Endothelial cell of umbilical vein (primary cell): Measurements from ENCODE around the gene LRRK1. TPM values are rescaled to one million over a fixed set of nuclear protein-coding genes. Genes with fewer than 3 reads are reported as not detected.

ENCODE experiments used
- BruUV-seq: library from RNA; stranded (reverse); fragments of 400-500 nt; replicated peaks from 2 replicates; lab custom pipeline; 2021; lab: Mats Ljungman, UMichigan
- CTCF ChIA-PET: fragments of 300-600, 350-600 bp; sonication (Branson Sonifier 250); formaldehyde crosslinking; loops from one replicate; lab custom pipeline; 2021; ENCODE audit warnings: antibody characterized with exemption, inconsistent platforms; lab: Charles Lee
- POLR2A ChIA-PET: fragments of 300-600, 350-600 bp; sonication (Branson Sonifier 250); formaldehyde crosslinking; loops from one replicate; lab custom pipeline; 2021; ENCODE audit warnings: antibody characterized with exemption, inconsistent platforms; lab: Charles Lee
- DNase-seq: peaks from one replicate; pipeline ENCODE4 v3.0.0-alpha.2; 2011; ENCODE audit warnings: low read depth, low spot score
- FAIRE-seq: peaks from 2 replicates; lab custom pipeline; 2011; peaks lifted over from hg19 to GRCh38; lab: Jason Lieb, UNC
- H2AFZ ChIP-seq: 2 replicates; pipeline ENCODE4 v1.6.0; 2012; ENCODE audit warnings: low read depth, low read length, control low read depth, inconsistent platforms
- H3K27ac ChIP-seq: 2 replicates; pipeline ENCODE4 v1.5.1; 2011; ENCODE audit warnings: low read depth, mild to moderate bottlenecking, control low read depth, low read length, moderate library complexity; ENCODE audit not compliant: insufficient read depth
- H3K27me3 ChIP-seq, 2 experiments: 2 replicates each; pipeline versions ENCODE4 v1.6.0 to v1.6.1; 2011; ENCODE audit warnings: low read length in 2 of 2, mixed read lengths in 1 of 2; ENCODE audit not compliant: control insufficient read depth in 2 of 2, insufficient read depth in 2 of 2
- H3K36me3 ChIP-seq, 2 experiments: 2 replicates in 1 of 2; 3 replicates in 1 of 2; pipeline ENCODE4 v1.5.1; 2011; ENCODE audit warnings: low read length in 2 of 2, mild to moderate bottlenecking in 1 of 2, moderate library complexity in 1 of 2; ENCODE audit not compliant: control insufficient read depth in 2 of 2, insufficient read depth in 2 of 2; ENCODE audit errors: extremely low read depth in 1 of 2
- H3K4me1 ChIP-seq: 3 replicates; pipeline ENCODE4 v1.5.1; 2011; ENCODE audit warnings: mild to moderate bottlenecking, low read length; ENCODE audit not compliant: control insufficient read depth, insufficient read depth; ENCODE audit errors: extremely low read depth
- H3K4me2 ChIP-seq: 2 replicates; pipeline ENCODE4 v1.6.1; 2011; ENCODE audit warnings: low read length, control low read depth, mixed read lengths; ENCODE audit not compliant: insufficient read depth
- H3K4me3 ChIP-seq, 3 experiments: fragments of 200-600 bp in 1 of 3; sonication (generic), shearing (Covaris generic) in 1 of 3; replicated peaks in 1 of 3; 2 replicates each; pipeline ENCODE4 v1.5.1; 2011 to 2016; ENCODE audit warnings: control low read depth in 3 of 3, low read length in 3 of 3, mild to moderate bottlenecking in 2 of 3, inconsistent platforms in 1 of 3, low read depth in 1 of 3, moderate library complexity in 1 of 3; ENCODE audit not compliant: insufficient read depth in 1 of 3
- H3K79me2 ChIP-seq: 2 replicates; pipeline ENCODE4 v1.6.0; 2012; ENCODE audit warnings: low read length, inconsistent platforms; ENCODE audit not compliant: control insufficient read depth, insufficient read depth
- H3K9ac ChIP-seq: replicated peaks from 2 replicates; pipeline ENCODE3; 2011; ENCODE audit warnings: low read length, control low read depth; ENCODE audit not compliant: insufficient read depth; ENCODE audit errors: extremely low read depth
- H3K9me1 ChIP-seq: replicated peaks from 3 replicates; pipeline ENCODE4 v1.6.0; 2011; ENCODE audit warnings: mild to moderate bottlenecking, low read length; ENCODE audit not compliant: control insufficient read depth, insufficient read depth; ENCODE audit errors: extremely low read depth
- H3K9me3 ChIP-seq: replicated peaks from 2 replicates; pipeline ENCODE4 v1.5.1; 2012; ENCODE audit warnings: low read length, inconsistent platforms; ENCODE audit not compliant: control insufficient read depth, insufficient read depth
- H4K20me1 ChIP-seq: replicated peaks from 2 replicates; pipeline ENCODE3; 2011; ENCODE audit warnings: mild to moderate bottlenecking, low read length; ENCODE audit not compliant: control insufficient read depth, insufficient read depth; ENCODE audit errors: extremely low read depth
- EZH2 ChIP-seq: IDR thresholded peaks from 2 replicates; pipeline ENCODE4 v1.6.1; 2012; ENCODE audit warnings: borderline replicate concordance, low read depth, mild to moderate bottlenecking, moderate library complexity, low read length, inconsistent platforms; ENCODE audit not compliant: severe bottlenecking
- FOS ChIP-seq: IDR thresholded peaks from 2 replicates; pipeline ENCODE4 v1.6.1; 2011; ENCODE audit warnings: mild to moderate bottlenecking, low read length, moderate library complexity, borderline replicate concordance; ENCODE audit not compliant: insufficient read depth
- GATA2 ChIP-seq: IDR thresholded peaks from 2 replicates; pipeline ENCODE4 v1.7.0; 2011; ENCODE audit warnings: low read depth, mild to moderate bottlenecking, moderate library complexity, mixed read lengths, low read length; ENCODE audit not compliant: insufficient read length, insufficient read depth
- JUN ChIP-seq: IDR thresholded peaks from 2 replicates; pipeline ENCODE4 v1.6.1; 2011; ENCODE audit warnings: borderline replicate concordance, low read depth; ENCODE audit not compliant: insufficient read length, insufficient read depth
- MYC ChIP-seq: IDR thresholded peaks from one replicate; pipeline ENCODE4 v1.6.1; 2011; ENCODE audit warnings: mild to moderate bottlenecking, low read depth, low read length
- POLR2A ChIP-seq: IDR thresholded peaks from 2 replicates; pipeline ENCODE4 v1.6.1; 2012; ENCODE audit warnings: low read depth, mild to moderate bottlenecking, control low read depth, low read length
- POLR2AphosphoS5 ChIP-seq: IDR thresholded peaks from 2 replicates; pipeline ENCODE4 v1.6.1; 2012; ENCODE audit warnings: low read depth, mild to moderate bottlenecking, control low read depth, low read length, moderate library complexity; ENCODE audit not compliant: insufficient read depth
- dilution Hi-C: fragments of 300-500 bp; cut with MboI; formaldehyde crosslinking; loops from one replicate; pipeline ENCODE4 v1.15.0; 2019; ENCODE audit warnings: low sequenced_read_pairs; ENCODE audit not compliant: extremely low pct_ligation_motif_present
- intact Hi-C: fragments of 100-400 bp; cut with micrococcal nuclease; formaldehyde crosslinking; loops from one replicate; pipeline ENCODE4 v1.10.0; 2022
- polyA plus RNA-seq, 4 experiments: library from polyadenylated mRNA; depleted of rRNA in 3 of 4; stranded (reverse) in 3 of 4; unstranded in 1 of 4; fragments of >200 nt; gene quantifications; 2 replicates each; pipeline versions ENCODE4 v1.2.1 to v1.2.3, GENCODE V29; 2011 to 2012; ENCODE audit warnings: missing spikeins in 1 of 4
- total RNA-seq: library from RNA; stranded (reverse); gene quantifications from 2 replicates; pipeline ENCODE4 v1.2.3, GENCODE V29; 2021
- TF ChIP-seq, protein P1 (sequence below): IDR thresholded peaks from 2 replicates; pipeline ENCODE4 v1.6.1; 2011; ENCODE audit not compliant: insufficient read depth, insufficient read length
- TF ChIP-seq, protein P2 (sequence below), 2 donors: IDR thresholded peaks; 1 replicate in 1 of 2; 2 replicates in 1 of 2; pipeline ENCODE4 v1.5.1; 2011; ENCODE audit warnings: low read length in 2 of 2, mild to moderate bottlenecking in 2 of 2, moderate library complexity in 2 of 2, control low read depth in 1 of 2, inconsistent platforms in 1 of 2, low read depth in 1 of 2; ENCODE audit not compliant: insufficient read depth in 1 of 2; ENCODE audit errors: extremely low read depth in 1 of 2

LRRK1 gene
- total and polyA plus RNA-seq, 2 donors (not counting 3 experiments of a cell fraction or from before 2014, with no cell fraction given) = 11.0 to 22.1 TPM

DNA sequence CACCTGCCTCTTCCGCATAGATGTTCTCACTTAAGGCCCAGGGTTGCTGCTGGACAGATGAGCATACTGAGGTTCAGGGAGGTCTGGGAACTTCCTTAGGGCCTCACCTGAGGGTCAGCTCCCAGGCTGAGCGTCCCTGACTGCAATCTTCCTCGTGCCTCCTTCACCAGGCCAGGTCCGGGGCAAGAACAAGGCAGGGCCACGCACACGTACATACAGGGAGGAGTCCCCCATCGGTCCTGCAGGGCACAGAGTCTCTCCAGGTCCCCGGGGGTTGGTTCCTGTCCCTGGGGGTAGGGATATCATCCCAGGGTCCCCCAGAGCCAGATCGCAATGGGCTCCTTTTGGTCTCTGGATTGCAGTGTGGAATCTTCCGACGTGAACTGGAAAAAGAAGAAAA lies 130.1 kb downstream of the LRRK1 start:
- Histone ChIP-seq H4K20me1 (no peaks in the 10 kb centered on the region), H3K36me3 (peaks cover 0 to 14% of the 10 kb centered on the region in 2 experiments), H3K79me2 (no peaks in the 10 kb centered on the region), H3K4me1 (no peaks in the 10 kb centered on the region), H3K27me3 (no peaks in the 10 kb centered on the region), H3K9me1 (no peaks in the 10 kb centered on the region), H3K9me3 (no peaks in the 10 kb centered on the region), H3K4me3 (no peak overlapping the region), H3K9ac (no peak overlapping the region), H2AFZ (no peak overlapping the region), H3K4me2 (no peak overlapping the region), H3K27ac (no peak overlapping the region)
- ChIA-PET CTCF (no interaction called here), POLR2A (no interaction called here)
- dilution Hi-C loops = no loop called here
- DNase-seq = no peak
- FAIRE-seq = no peak
- intact Hi-C loops = no loop called here
- no TSS peak for BruUV-seq
- TF ChIP-seq POLR2A (no peak), EZH2 (no peak), MYC (no peak), GATA2 (no peak), FOS (no peak), POLR2AphosphoS5 (no peak), JUN (no peak)
- TF ChIP-seq, protein P1, sequence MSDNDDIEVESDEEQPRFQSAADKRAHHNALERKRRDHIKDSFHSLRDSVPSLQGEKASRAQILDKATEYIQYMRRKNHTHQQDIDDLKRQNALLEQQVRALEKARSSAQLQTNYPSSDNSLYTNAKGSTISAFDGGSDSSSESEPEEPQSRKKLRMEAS = no peak
- TF ChIP-seq, protein P2, sequence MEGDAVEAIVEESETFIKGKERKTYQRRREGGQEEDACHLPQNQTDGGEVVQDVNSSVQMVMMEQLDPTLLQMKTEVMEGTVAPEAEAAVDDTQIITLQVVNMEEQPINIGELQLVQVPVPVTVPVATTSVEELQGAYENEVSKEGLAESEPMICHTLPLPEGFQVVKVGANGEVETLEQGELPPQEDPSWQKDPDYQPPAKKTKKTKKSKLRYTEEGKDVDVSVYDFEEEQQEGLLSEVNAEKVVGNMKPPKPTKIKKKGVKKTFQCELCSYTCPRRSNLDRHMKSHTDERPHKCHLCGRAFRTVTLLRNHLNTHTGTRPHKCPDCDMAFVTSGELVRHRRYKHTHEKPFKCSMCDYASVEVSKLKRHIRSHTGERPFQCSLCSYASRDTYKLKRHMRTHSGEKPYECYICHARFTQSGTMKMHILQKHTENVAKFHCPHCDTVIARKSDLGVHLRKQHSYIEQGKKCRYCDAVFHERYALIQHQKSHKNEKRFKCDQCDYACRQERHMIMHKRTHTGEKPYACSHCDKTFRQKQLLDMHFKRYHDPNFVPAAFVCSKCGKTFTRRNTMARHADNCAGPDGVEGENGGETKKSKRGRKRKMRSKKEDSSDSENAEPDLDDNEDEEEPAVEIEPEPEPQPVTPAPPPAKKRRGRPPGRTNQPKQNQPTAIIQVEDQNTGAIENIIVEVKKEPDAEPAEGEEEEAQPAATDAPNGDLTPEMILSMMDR (IDR thresholded peaks at IDR 0.05; ENCODE audit: extremely low read depth in 1 of 2, insufficient read depth in 1 of 2, low read depth in 1 of 2, low read length in 2 of 2) = no peak
